ENCODE data around the gene GDA.

The GDA gene

DNA sequence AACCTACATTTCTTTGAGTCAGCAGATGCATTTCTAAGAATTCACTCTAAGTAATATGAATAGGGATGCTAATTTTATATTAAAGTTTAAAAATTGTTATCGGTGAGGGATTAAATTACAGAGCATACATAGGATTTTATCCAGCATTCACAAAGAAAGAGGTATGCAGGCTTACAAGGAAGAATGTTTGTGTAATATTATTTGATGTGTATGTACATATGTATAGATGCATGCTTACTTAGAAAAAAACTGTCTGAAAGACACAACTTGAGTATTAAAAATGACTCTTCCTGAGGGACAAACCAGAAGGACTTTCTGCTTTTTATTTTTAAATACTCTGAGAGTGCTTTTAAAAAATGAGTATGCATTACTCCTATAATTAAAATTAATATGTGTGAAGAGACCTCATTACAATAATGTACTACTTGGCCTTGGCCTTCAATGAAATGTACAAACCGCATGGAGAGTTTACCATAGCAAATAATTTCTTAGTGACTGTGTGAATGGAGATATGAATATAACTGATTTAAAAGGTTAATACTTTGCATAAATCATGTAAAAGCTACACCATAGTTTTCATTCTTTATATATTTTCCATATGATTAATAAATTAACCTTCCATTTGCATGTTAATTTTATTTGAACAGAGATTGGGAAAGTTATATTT lies 77.0 kb downstream of the GDA start:
- in situ Hi-C loops (cut with HindIII; ENCODE audit: low sequenced_read_pairs), result no loop called here
- no peak for DNase-seq (ENCODE audit: low read depth)
- TF ChIP-seq, protein P1, sequence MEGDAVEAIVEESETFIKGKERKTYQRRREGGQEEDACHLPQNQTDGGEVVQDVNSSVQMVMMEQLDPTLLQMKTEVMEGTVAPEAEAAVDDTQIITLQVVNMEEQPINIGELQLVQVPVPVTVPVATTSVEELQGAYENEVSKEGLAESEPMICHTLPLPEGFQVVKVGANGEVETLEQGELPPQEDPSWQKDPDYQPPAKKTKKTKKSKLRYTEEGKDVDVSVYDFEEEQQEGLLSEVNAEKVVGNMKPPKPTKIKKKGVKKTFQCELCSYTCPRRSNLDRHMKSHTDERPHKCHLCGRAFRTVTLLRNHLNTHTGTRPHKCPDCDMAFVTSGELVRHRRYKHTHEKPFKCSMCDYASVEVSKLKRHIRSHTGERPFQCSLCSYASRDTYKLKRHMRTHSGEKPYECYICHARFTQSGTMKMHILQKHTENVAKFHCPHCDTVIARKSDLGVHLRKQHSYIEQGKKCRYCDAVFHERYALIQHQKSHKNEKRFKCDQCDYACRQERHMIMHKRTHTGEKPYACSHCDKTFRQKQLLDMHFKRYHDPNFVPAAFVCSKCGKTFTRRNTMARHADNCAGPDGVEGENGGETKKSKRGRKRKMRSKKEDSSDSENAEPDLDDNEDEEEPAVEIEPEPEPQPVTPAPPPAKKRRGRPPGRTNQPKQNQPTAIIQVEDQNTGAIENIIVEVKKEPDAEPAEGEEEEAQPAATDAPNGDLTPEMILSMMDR (IDR thresholded peaks at IDR 0.05; ENCODE audit: low read depth, low read length, missing control alignments), result no peak
- no peak overlapping the region for H3K4me3 ChIP-seq (ENCODE audit: low read depth, low read length)

DNA sequence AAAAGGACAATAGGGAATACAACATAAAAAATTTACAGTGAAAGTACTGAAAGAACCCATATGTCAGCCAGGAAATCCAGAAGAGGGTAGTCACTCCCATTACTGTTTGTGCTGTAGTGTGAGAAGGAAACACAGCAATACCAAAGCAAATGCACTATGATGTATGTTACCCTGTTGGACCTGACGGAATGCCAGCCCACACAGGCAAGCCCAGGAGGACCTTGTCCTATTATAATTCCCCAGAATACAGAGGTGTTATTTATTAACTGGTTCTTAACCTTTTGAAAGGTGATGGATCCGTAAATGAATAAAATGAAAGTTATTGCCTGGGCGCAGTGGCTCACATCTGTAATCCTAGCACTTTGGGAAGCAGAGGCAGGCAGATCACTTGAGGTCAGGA lies 79.0 kb downstream of the GDA start:
- TF ChIP-seq, protein P1 (IDR thresholded peaks at IDR 0.05; ENCODE audit: low read depth, low read length, missing control alignments), result no peak
- in situ Hi-C loops (cut with HindIII; ENCODE audit: low sequenced_read_pairs), result no loop called here
- H3K4me3 ChIP-seq (ENCODE audit: low read depth, low read length), result no peak overlapping the region
- DNase-seq (ENCODE audit: low read depth), result no peak

DNA sequence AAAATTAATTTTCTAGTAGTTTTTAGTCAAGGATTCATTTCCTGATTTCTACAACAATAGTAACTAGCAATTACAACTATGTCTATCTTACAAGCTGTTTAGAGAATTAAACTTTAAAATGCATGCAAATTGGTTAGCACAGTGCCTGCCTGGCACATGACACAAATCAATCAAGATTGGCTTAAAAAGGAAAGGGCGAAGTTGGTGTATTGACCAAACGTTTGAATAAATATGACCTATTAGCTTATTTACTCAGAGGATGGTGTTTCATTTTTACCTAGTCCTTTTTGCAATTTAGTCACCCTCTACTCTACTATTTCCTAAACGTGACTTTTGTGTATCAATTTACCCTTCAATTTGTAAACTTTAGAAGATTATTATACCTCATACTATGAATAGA lies 83.5 kb downstream of the GDA start:
- in situ Hi-C loops (cut with HindIII; ENCODE audit: low sequenced_read_pairs), result no loop called here
- no peak for DNase-seq (ENCODE audit: low read depth)
- TF ChIP-seq, protein P1 (IDR thresholded peaks at IDR 0.05; ENCODE audit: low read depth, low read length, missing control alignments), result no peak
- no peak overlapping the region for H3K4me3 ChIP-seq (ENCODE audit: low read depth, low read length)

DNA sequence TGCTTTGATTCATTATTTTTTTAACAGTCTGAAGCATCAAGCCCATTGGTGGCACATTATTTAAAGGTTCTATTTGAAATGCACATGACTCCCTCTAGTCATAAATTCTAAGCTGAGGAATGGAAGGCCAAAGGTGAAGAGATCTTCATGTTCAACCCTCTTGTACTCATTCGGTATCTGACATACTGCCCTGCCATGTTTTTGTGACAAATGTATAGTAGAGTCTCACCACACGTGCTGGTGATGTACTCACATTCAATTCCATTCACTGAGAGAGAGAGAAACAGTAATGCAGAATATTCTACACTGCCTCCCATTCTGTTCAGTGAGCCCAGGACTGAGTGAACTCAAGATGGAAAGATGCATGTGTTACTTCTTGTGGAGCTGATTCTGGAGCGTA lies 98.3 kb downstream of the GDA start:
- H3K4me3 ChIP-seq (ENCODE audit: low read depth, low read length), result no peak overlapping the region
- in situ Hi-C loops (cut with HindIII; ENCODE audit: low sequenced_read_pairs), result no loop called here
- DNase-seq (ENCODE audit: low read depth), result no peak
- TF ChIP-seq, protein P1 (IDR thresholded peaks at IDR 0.05; ENCODE audit: low read depth, low read length, missing control alignments), result no peak

DNA sequence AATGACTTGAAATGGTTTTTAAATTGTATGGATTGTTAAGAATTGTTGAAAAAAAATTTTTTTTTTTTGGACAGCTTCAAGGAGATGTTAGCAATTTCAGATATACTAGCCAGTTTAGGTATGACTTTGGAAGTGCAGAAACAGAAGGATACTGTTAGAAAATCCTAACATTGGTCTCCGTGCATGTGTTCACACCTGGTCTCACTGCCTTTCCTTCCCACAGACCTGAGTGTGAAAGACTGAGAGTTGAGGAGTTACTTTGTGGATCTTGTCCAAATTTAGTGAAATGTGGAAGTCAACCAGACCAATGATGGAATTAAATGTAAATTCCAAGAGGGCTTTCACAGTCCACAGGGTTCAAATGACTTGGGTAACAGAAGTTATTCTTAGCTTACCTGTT lies 102.3 kb downstream of the GDA start:
- TF ChIP-seq, protein P1 (IDR thresholded peaks at IDR 0.05; ENCODE audit: low read depth, low read length, missing control alignments), result no peak
- no peak overlapping the region for H3K4me3 ChIP-seq (ENCODE audit: low read depth, low read length)
- in situ Hi-C loops (cut with HindIII; ENCODE audit: low sequenced_read_pairs), result loop anchor here (25.0 kb wide), 1 partner anchor 464 kb away; no protein-coding TSS in a partner anchor
- DNase-seq (ENCODE audit: low read depth), result no peak

DNA sequence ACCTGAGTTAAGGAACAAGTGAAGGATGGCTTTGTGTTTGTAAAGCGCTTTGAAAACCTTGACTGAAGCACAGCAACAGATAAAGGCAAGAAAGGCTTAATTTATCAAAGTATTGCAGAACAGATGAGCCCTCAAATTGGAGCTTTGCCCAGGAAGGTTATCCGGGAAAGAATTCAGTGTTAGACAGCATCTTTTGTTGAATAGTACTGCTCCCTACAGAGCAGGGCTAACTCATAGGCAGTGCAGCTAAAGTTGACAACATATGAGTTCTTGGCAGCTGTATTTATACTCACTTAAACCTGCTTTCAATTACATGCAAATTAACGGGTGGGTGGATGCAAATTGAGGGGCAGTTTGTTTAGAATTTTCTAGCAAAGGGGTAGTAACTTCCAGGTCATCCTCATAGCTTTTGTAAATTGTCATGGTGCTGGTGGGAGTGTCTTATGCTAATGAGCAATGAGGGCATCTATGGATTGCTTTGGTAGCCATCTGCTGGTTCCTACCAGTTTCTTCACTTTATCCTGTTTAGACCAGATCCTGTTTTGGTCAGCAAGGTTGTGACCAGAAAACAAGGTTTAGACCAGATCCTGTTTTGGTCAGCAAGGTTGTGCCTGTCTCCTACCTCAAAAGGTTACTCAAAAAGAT lies 105.8 kb downstream of the GDA start:
- in situ Hi-C loops (cut with HindIII; ENCODE audit: low sequenced_read_pairs), result loop anchor here (25.0 kb wide), 1 partner anchor 468 kb away; no protein-coding TSS in a partner anchor
- no peak overlapping the region for H3K4me3 ChIP-seq (ENCODE audit: low read depth, low read length)
- no peak for DNase-seq (ENCODE audit: low read depth)
- TF ChIP-seq, protein P1 (IDR thresholded peaks at IDR 0.05; ENCODE audit: low read depth, low read length, missing control alignments), result no peak

Measured in astrocyte of the cerebellum (primary cell).